PC-3 (cell line): Measurements from ENCODE around the gene CYTH1.

Experiments used
- EZH2 ChIP-seq: fragments of 300-600 bp; sonication (generic); IDR thresholded peaks from one replicate; pipeline ENCODE4 v1.6.1; 2017; ENCODE audit warnings: antibody characterized with exemption, mild to moderate bottlenecking, low read length; ENCODE audit not compliant: unreplicated experiment
- TF ChIP-seq, protein P1 (sequence below): fragments of 300-600 bp; sonication (generic); conservative IDR thresholded peaks from 2 replicates; pipeline ENCODE4 v1.5.1; 2017; ENCODE audit warnings: antibody characterized with exemption, low read depth, mild to moderate bottlenecking, low read length

DNA sequence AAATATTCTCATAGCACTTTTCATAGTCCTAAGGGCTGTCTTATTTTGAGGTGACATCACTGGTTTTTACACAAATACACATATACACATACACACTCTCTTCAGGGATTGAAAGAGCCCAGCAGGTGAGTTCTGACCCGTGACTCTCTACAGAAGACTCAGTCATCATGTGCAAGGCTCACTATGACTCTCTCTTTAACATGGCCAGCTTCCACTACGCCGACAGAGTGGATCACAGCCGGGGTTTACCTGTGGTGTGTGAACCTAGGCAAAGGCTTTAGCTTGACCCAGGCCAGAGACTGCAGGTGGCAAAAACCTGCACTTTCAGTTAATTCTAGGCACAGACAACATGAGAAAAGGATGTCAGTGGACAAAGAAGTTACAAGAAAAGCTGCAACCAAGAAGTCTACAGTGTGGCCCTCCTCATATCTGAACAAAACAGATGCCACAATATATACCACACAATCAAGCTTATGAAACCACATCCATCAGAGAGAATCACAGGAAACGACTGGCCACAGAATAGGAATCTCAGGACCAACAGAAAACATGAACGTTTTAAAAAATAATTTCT, 56.5 kb downstream of the CYTH1 start:
- TF ChIP-seq, protein P1, sequence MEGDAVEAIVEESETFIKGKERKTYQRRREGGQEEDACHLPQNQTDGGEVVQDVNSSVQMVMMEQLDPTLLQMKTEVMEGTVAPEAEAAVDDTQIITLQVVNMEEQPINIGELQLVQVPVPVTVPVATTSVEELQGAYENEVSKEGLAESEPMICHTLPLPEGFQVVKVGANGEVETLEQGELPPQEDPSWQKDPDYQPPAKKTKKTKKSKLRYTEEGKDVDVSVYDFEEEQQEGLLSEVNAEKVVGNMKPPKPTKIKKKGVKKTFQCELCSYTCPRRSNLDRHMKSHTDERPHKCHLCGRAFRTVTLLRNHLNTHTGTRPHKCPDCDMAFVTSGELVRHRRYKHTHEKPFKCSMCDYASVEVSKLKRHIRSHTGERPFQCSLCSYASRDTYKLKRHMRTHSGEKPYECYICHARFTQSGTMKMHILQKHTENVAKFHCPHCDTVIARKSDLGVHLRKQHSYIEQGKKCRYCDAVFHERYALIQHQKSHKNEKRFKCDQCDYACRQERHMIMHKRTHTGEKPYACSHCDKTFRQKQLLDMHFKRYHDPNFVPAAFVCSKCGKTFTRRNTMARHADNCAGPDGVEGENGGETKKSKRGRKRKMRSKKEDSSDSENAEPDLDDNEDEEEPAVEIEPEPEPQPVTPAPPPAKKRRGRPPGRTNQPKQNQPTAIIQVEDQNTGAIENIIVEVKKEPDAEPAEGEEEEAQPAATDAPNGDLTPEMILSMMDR, result no peak
- TF ChIP-seq EZH2, result no peak
